HepG2 (cell line): ENCODE results near the gene C11orf24. TPM values are rescaled to one million over a fixed set of nuclear protein-coding genes. Genes with fewer than 3 reads are reported as not detected.

Source experiments
- ATM ChIP-seq: fragments of 450-650 bp; IDR thresholded peaks from 2 replicates; pipeline ENCODE4 v1.7.1; 2017; ENCODE audit warnings: mild to moderate bottlenecking, borderline replicate concordance
- CCAR2 ChIP-seq: fragments of 200-400 bp; formaldehyde crosslinking; optimal IDR thresholded peaks from 2 replicates; pipeline ENCODE3; 2018; ENCODE audit warnings: low read depth, mild to moderate bottlenecking, low read length, moderate library complexity
- CEBPG ChIP-seq: IDR thresholded peaks from 2 replicates; pipeline ENCODE4 v1.6.1; 2016
- FOSL1 ChIP-seq: sonication (generic); formaldehyde crosslinking; IDR thresholded peaks from 2 replicates; pipeline ENCODE4 v1.9.0; 2021; ENCODE audit warnings: missing genetic modification reagents, borderline replicate concordance
- HMG20B ChIP-seq: conservative IDR thresholded peaks from 2 replicates; pipeline ENCODE4 v1.6.1; 2016; ENCODE audit warnings: missing genetic modification reagents, missing compliant biosample characterization
- HNRNPUL1 ChIP-seq: fragments of 200-400 bp; formaldehyde crosslinking; IDR thresholded peaks from 2 replicates; pipeline ENCODE4 v1.6.1; 2017; ENCODE audit warnings: low read depth, mild to moderate bottlenecking, low read length, moderate library complexity
- IRF2 ChIP-seq: IDR thresholded peaks from 2 replicates; pipeline ENCODE4 v1.6.1; 2018; ENCODE audit warnings: missing genetic modification reagents, missing compliant biosample characterization
- RFXAP ChIP-seq: sonication (generic); formaldehyde crosslinking; IDR thresholded peaks from 2 replicates; pipeline ENCODE4 v1.4.0; 2020; ENCODE audit warnings: missing genetic modification reagents, borderline replicate concordance
- TBL1XR1 ChIP-seq: fragments of 150-350 bp; IDR thresholded peaks from 2 replicates; pipeline ENCODE4 v1.6.1; 2014; ENCODE audit warnings: borderline replicate concordance, low read length; ENCODE audit not compliant: partially characterized antibody
- ZFP36L2 ChIP-seq: sonication (generic); formaldehyde crosslinking; IDR thresholded peaks from 2 replicates; pipeline ENCODE4 v1.4.0; 2020; ENCODE audit warnings: missing genetic modification reagents
- ZNF367 ChIP-seq: sonication (generic); formaldehyde crosslinking; IDR thresholded peaks from 2 replicates; pipeline ENCODE4 v1.4.0; 2020; ENCODE audit warnings: missing genetic modification reagents, borderline replicate concordance
- ZNF382 ChIP-seq: sonication (generic); formaldehyde crosslinking; IDR thresholded peaks from 2 replicates; pipeline ENCODE4 v1.5.0; 2020; ENCODE audit warnings: missing genetic modification reagents, mild to moderate bottlenecking, borderline replicate concordance
- ZNF75D ChIP-seq: sonication (generic); formaldehyde crosslinking; IDR thresholded peaks from 2 replicates; pipeline ENCODE4 v1.8.1; 2023; ENCODE audit warnings: missing genetic modification reagents, mild to moderate bottlenecking, borderline replicate concordance
- polyA plus RNA-seq, 8 experiments: library from polyadenylated mRNA; depleted of rRNA in 3 of 8; stranded (reverse) in 7 of 8; unstranded in 1 of 8; fragments of >200 nt; fragmentation: Illumina TruSeq in 4 of 8; extraction: Trizol in 4 of 8; gene quantifications; 2 replicates each; pipeline versions ENCODE4 v1.2.1 to v1.2.3, GENCODE V29; 2011 to 2016; ENCODE audit warnings: low read depth in 4 of 8, missing spikeins in 1 of 8, mixed read lengths in 1 of 8; ENCODE audit not compliant: insufficient read depth in 1 of 8
- total RNA-seq, 5 experiments: library from RNA; depleted of rRNA; stranded (reverse); fragments of >200 nt; fragmentation: Illumina TruSeq; extraction: Trizol; gene quantifications; 2 replicates each; pipeline ENCODE4 v1.2.3, GENCODE V29; 2016; ENCODE audit warnings: low read depth in 1 of 5
- TF ChIP-seq, protein P1 (sequence below): sonication (generic); formaldehyde crosslinking; IDR thresholded peaks from 2 replicates; pipeline ENCODE4; 2020; ENCODE audit warnings: missing genetic modification reagents, mild to moderate bottlenecking, borderline replicate concordance
- TF ChIP-seq, protein P2 (sequence below): sonication (generic); formaldehyde crosslinking; IDR thresholded peaks from 2 replicates; pipeline ENCODE4 v1.5.1; 2020; ENCODE audit warnings: mild to moderate bottlenecking, missing genetic modification reagents, moderate library complexity
- TF ChIP-seq, protein P3 (sequence below): sonication (generic); formaldehyde crosslinking; IDR thresholded peaks from 2 replicates; pipeline ENCODE4 v1.4.0; 2020; ENCODE audit warnings: missing genetic modification reagents
- TF ChIP-seq, protein P4 (sequence below): sonication (generic); formaldehyde crosslinking; IDR thresholded peaks from 2 replicates; pipeline ENCODE4 v1.5.1; 2020; ENCODE audit warnings: mild to moderate bottlenecking, moderate library complexity, missing genetic modification reagents

Gene C11orf24
- total and polyA plus RNA-seq, 2 of the 13 experiments (the other 11 are each of a cell fraction or from before 2014, with no cell fraction given) = 52.9 to 55.5 TPM

DNA sequence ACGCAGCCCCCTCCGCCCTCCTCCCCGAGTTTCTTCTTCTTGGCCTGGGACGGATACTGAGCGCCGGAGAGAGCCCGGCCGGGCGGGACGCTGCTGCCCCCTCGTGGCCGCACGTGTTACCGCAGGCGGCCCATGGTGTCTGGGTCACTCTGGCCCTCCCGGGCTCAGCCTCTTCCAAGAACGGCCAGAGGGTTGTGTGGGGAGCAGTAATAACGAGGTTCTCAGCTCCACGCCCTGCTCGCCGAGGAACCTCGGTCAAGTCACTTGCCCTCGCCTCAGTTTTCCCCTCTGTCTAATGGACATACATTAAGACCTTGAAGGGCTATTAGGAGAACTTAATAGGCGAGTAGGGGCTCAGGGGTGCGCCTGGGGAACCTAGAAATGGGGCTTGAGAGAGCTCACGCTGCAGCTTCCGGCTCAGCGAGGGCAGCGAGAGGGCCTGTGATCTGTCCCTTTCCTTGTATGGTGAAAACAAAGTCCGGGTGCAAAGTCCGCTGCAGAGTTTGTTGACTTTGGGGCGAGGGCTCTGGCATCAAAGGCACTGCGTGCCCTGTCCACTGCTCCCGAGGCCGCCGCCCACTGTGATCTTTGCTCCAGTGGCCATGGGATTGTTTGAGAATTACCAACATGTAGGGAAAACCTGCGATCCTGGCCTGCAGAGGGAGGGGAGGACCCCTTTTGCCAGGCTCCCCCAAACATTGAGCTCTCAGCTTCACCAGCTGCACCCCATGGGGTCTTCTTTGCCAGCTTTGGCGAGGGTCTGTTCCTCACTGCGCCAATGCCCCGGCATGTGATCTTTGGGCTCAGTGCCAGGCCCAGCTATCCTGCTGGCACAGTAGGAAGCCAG is 26.3 kb upstream of the C11orf24 start (continued):
- TF ChIP-seq CEBPG (peak; percentile 25; the same call in 1 of the 2 replicates), ZNF367 (CRISPR knock-in tag) (no peak), HNRNPUL1 (no peak), IRF2 (CRISPR knock-in tag) (peak; percentile 83; the same call in 1 of the 2 replicates), ZNF382 (no peak), CCAR2 (peak; percentile 63), ATM (no peak), RFXAP (no peak), HMG20B (CRISPR knock-in tag) (peak; percentile 88), FOSL1 (CRISPR knock-in tag) (no peak), ZNF75D (no peak), TBL1XR1 (peak; percentile 78), ZFP36L2 (CRISPR knock-in tag) (no peak; the same call in 1 of the 2 replicates)
- TF ChIP-seq, protein P1, sequence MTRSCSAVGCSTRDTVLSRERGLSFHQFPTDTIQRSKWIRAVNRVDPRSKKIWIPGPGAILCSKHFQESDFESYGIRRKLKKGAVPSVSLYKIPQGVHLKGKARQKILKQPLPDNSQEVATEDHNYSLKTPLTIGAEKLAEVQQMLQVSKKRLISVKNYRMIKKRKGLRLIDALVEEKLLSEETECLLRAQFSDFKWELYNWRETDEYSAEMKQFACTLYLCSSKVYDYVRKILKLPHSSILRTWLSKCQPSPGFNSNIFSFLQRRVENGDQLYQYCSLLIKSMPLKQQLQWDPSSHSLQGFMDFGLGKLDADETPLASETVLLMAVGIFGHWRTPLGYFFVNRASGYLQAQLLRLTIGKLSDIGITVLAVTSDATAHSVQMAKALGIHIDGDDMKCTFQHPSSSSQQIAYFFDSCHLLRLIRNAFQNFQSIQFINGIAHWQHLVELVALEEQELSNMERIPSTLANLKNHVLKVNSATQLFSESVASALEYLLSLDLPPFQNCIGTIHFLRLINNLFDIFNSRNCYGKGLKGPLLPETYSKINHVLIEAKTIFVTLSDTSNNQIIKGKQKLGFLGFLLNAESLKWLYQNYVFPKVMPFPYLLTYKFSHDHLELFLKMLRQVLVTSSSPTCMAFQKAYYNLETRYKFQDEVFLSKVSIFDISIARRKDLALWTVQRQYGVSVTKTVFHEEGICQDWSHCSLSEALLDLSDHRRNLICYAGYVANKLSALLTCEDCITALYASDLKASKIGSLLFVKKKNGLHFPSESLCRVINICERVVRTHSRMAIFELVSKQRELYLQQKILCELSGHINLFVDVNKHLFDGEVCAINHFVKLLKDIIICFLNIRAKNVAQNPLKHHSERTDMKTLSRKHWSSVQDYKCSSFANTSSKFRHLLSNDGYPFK = peak; percentile 63; the same call in 1 of the 2 replicates
- TF ChIP-seq, protein P2, sequence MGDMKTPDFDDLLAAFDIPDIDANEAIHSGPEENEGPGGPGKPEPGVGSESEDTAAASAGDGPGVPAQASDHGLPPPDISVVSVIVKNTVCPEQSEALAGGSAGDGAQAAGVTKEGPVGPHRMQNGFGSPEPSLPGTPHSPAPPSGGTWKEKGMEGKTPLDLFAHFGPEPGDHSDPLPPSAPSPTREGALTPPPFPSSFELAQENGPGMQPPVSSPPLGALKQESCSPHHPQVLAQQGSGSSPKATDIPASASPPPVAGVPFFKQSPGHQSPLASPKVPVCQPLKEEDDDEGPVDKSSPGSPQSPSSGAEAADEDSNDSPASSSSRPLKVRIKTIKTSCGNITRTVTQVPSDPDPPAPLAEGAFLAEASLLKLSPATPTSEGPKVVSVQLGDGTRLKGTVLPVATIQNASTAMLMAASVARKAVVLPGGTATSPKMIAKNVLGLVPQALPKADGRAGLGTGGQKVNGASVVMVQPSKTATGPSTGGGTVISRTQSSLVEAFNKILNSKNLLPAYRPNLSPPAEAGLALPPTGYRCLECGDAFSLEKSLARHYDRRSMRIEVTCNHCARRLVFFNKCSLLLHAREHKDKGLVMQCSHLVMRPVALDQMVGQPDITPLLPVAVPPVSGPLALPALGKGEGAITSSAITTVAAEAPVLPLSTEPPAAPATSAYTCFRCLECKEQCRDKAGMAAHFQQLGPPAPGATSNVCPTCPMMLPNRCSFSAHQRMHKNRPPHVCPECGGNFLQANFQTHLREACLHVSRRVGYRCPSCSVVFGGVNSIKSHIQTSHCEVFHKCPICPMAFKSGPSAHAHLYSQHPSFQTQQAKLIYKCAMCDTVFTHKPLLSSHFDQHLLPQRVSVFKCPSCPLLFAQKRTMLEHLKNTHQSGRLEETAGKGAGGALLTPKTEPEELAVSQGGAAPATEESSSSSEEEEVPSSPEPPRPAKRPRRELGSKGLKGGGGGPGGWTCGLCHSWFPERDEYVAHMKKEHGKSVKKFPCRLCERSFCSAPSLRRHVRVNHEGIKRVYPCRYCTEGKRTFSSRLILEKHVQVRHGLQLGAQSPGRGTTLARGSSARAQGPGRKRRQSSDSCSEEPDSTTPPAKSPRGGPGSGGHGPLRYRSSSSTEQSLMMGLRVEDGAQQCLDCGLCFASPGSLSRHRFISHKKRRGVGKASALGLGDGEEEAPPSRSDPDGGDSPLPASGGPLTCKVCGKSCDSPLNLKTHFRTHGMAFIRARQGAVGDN (CRISPR knock-in tag) = peak; percentile 88
- TF ChIP-seq, protein P3, sequence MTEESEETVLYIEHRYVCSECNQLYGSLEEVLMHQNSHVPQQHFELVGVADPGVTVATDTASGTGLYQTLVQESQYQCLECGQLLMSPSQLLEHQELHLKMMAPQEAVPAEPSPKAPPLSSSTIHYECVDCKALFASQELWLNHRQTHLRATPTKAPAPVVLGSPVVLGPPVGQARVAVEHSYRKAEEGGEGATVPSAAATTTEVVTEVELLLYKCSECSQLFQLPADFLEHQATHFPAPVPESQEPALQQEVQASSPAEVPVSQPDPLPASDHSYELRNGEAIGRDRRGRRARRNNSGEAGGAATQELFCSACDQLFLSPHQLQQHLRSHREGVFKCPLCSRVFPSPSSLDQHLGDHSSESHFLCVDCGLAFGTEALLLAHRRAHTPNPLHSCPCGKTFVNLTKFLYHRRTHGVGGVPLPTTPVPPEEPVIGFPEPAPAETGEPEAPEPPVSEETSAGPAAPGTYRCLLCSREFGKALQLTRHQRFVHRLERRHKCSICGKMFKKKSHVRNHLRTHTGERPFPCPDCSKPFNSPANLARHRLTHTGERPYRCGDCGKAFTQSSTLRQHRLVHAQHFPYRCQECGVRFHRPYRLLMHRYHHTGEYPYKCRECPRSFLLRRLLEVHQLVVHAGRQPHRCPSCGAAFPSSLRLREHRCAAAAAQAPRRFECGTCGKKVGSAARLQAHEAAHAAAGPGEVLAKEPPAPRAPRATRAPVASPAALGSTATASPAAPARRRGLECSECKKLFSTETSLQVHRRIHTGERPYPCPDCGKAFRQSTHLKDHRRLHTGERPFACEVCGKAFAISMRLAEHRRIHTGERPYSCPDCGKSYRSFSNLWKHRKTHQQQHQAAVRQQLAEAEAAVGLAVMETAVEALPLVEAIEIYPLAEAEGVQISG (CRISPR knock-in tag) = peak; percentile 84
- TF ChIP-seq, protein P4, sequence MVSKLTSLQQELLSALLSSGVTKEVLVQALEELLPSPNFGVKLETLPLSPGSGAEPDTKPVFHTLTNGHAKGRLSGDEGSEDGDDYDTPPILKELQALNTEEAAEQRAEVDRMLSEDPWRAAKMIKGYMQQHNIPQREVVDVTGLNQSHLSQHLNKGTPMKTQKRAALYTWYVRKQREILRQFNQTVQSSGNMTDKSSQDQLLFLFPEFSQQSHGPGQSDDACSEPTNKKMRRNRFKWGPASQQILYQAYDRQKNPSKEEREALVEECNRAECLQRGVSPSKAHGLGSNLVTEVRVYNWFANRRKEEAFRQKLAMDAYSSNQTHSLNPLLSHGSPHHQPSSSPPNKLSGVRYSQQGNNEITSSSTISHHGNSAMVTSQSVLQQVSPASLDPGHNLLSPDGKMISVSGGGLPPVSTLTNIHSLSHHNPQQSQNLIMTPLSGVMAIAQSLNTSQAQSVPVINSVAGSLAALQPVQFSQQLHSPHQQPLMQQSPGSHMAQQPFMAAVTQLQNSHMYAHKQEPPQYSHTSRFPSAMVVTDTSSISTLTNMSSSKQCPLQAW (CRISPR knock-in tag) = peak; percentile 88
